ENCODE measurements around the gene TUBG1. TPM values are rescaled to one million over a fixed set of nuclear protein-coding genes. Genes with fewer than 3 reads are reported as not detected.

TUBG1 gene
- total and polyA plus RNA-seq, 10 of the 15 experiments (the other 5 are each of a cell fraction or from before 2014, with no cell fraction given) = 40.0 to 256 (median 107) TPM

DNA sequence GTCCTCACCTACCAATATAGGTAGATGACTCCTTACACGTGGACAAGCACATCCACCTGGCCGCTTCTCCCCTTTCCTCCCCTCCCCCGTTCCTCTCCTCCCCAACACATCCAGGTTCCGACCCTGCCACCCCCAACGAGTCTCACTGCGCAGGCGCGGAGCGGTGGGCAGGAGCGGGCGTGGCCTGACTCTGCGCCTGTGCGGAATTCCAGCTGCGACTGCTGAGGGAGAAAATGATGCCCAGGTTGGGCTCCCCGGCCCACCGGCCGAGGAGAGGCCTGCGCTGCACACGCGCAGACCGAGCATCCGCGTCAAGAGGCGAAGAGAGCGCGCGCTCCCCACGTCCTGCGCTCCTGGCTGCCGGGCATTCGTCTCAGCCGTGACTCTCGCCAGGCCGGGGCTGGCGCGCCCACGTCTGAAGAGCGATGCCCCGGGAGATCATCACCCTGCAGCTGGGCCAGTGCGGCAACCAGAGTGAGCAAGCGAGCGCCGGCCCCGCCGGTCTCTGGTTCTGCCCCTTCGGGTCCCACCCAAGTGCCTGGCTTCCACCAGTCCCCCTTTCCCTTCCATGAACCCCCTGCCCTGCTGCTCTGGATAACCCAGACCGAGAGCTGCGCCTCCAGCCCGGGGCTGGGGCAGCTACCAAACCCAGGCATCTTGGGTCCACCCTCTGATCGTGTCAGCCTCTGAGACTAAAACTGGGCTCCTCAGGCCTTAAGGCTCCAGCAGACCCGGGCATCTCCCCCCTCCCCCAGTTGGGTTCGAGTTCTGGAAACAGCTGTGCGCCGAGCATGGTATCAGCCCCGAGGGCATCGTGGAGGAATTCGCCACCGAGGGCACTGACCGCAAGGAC, 49.8 kb downstream of the TUBG1 start, which contains the start of gene TUBG2 (continued):
- TF ChIP-seq, protein P1, sequence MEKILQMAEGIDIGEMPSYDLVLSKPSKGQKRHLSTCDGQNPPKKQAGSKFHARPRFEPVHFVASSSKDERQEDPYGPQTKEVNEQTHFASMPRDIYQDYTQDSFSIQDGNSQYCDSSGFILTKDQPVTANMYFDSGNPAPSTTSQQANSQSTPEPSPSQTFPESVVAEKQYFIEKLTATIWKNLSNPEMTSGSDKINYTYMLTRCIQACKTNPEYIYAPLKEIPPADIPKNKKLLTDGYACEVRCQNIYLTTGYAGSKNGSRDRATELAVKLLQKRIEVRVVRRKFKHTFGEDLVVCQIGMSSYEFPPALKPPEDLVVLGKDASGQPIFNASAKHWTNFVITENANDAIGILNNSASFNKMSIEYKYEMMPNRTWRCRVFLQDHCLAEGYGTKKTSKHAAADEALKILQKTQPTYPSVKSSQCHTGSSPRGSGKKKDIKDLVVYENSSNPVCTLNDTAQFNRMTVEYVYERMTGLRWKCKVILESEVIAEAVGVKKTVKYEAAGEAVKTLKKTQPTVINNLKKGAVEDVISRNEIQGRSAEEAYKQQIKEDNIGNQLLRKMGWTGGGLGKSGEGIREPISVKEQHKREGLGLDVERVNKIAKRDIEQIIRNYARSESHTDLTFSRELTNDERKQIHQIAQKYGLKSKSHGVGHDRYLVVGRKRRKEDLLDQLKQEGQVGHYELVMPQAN (conservative IDR thresholded peaks at IDR 0.05) = 0 out of 2 replicates have a peak, but pooled peaks have one; percentile 30
- TF ChIP-seq BHLHE40 (IDR thresholded peaks at IDR 0.05; ENCODE audit: borderline replicate concordance in 1 of 2, low read depth in 2 of 2, low read length in 1 of 2) (peak in 1 of 2 experiments; percentile 31; a peak in 1 of 4 replicates), NBN (IDR thresholded peaks at IDR 0.05) (peak; percentile 75; the same call in 1 of the 2 replicates), EGR1 (IDR thresholded peaks at IDR 0.05; ENCODE audit: borderline replicate concordance in 1 of 2, low read depth in 2 of 2, low read length in 2 of 2) (0 out of 3 replicates have a peak, but pooled peaks of 1 of the 2 experiments have one; percentile 14), NRF1 (conservative IDR thresholded peaks at IDR 0.05; ENCODE audit: low read depth, low read length) (peak; percentile 83), TCF7 (IDR thresholded peaks at IDR 0.05; ENCODE audit: borderline replicate concordance) (no peak), ZNF207 (IDR thresholded peaks at IDR 0.05; ENCODE audit: borderline replicate concordance) (peak; percentile 47; the same call in 1 of the 2 replicates), MYC (IDR thresholded peaks at IDR 0.05; ENCODE audit: insufficient read depth, insufficient read length, insufficient replicate concordance, low read length, severe bottlenecking) (no peak), SP1 (IDR thresholded peaks at IDR 0.05; ENCODE audit: low read depth, low read length) (peak; percentile 23), MAX (IDR thresholded peaks at IDR 0.05; ENCODE audit: low read depth, low read length) (no peak), MXI1 (IDR thresholded peaks at IDR 0.05; ENCODE audit: low read depth, low read length) (peak; percentile 56; the same call in 1 of the 2 replicates), TCF12 (IDR thresholded peaks at IDR 0.05; ENCODE audit: low read depth, low read length) (0 out of 2 replicates have a peak, but pooled peaks have one; percentile 7), TBL1XR1 (IDR thresholded peaks at IDR 0.05; ENCODE audit: low read depth, low read length) (0 out of 2 replicates have a peak, but pooled peaks have one; percentile 55), PRDM15 (CRISPR knock-in tag; IDR thresholded peaks at IDR 0.05) (no peak)
- TF ChIP-seq, protein P2, sequence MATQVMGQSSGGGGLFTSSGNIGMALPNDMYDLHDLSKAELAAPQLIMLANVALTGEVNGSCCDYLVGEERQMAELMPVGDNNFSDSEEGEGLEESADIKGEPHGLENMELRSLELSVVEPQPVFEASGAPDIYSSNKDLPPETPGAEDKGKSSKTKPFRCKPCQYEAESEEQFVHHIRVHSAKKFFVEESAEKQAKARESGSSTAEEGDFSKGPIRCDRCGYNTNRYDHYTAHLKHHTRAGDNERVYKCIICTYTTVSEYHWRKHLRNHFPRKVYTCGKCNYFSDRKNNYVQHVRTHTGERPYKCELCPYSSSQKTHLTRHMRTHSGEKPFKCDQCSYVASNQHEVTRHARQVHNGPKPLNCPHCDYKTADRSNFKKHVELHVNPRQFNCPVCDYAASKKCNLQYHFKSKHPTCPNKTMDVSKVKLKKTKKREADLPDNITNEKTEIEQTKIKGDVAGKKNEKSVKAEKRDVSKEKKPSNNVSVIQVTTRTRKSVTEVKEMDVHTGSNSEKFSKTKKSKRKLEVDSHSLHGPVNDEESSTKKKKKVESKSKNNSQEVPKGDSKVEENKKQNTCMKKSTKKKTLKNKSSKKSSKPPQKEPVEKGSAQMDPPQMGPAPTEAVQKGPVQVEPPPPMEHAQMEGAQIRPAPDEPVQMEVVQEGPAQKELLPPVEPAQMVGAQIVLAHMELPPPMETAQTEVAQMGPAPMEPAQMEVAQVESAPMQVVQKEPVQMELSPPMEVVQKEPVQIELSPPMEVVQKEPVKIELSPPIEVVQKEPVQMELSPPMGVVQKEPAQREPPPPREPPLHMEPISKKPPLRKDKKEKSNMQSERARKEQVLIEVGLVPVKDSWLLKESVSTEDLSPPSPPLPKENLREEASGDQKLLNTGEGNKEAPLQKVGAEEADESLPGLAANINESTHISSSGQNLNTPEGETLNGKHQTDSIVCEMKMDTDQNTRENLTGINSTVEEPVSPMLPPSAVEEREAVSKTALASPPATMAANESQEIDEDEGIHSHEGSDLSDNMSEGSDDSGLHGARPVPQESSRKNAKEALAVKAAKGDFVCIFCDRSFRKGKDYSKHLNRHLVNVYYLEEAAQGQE (IDR thresholded peaks at IDR 0.05; ENCODE audit: low read depth, low read length) = no peak
